Mesothelial cell of epicardium (in vitro differentiated cells): ENCODE results near the gene C19orf38. TPM values are rescaled to one million over a fixed set of nuclear protein-coding genes. Genes with fewer than 3 reads are reported as not detected.
A peak's percentile ranks its signal among the peaks of the same experiment; 100 is the strongest.
"Not testable (repeated sequence)": the region's sequence is repeated elsewhere in the genome, so short reads cannot be mapped to it uniquely, and the experiment has no call there.

Source experiments
- DNase-seq, 2 experiments: peaks; one replicate each; pipeline ENCODE4 v3.0.0; 2021; ENCODE audit warnings: low spot score in 2 of 2; ENCODE audit not compliant: unreplicated experiment in 2 of 2
- H3K27ac Mint-ChIP-seq: 2 replicates; pipeline ENCODE4 v1.8.0; 2021; ENCODE audit warnings: mixed read lengths
- H3K27me3 Mint-ChIP-seq: 2 replicates; pipeline ENCODE4 v1.8.0; 2021; ENCODE audit warnings: low read depth, mixed read lengths
- H3K36me3 Mint-ChIP-seq: 2 replicates; pipeline ENCODE4 v1.8.0; 2021; ENCODE audit warnings: mixed read lengths
- H3K4me1 Mint-ChIP-seq: 2 replicates; pipeline ENCODE4 v1.8.0; 2021; ENCODE audit warnings: mixed read lengths
- H3K4me3 Mint-ChIP-seq: 2 replicates; pipeline ENCODE4 v1.8.0; 2021; ENCODE audit warnings: mild to moderate bottlenecking, moderate library complexity, mixed read lengths
- H3K9me3 Mint-ChIP-seq: 2 replicates; pipeline ENCODE4 v1.8.0; 2021; ENCODE audit warnings: mixed read lengths
- CTCF ChIP-seq: fragments of 200-600 bp; sonication (generic); IDR thresholded peaks from one replicate; pipeline ENCODE4 v1.5.0; 2021; ENCODE audit warnings: antibody characterized with exemption; ENCODE audit not compliant: unreplicated experiment
- total RNA-seq: library from RNA; stranded (reverse); gene quantifications from 3 replicates; pipeline ENCODE4 v1.2.1, GENCODE V29; 2021

The C19orf38 gene
- total RNA-seq, 1 donor from 2014 or later, result 2.3 TPM

GRCh38 chr19:10871711-10872545, 23.7 kb downstream of the C19orf38 start:
- Mint-ChIP-seq H3K4me1 (peaks cover 15% of the 10 kb centered on the region), H3K9me3 (no peaks in the 10 kb centered on the region), H3K27me3 (no peaks in the 10 kb centered on the region), H3K36me3 (no peaks in the 10 kb centered on the region), H3K4me3 (peak overlapping the region; percentile 85), H3K27ac (peak overlapping the region; percentile 96)
- peak; percentile 33 to 59 for DNase-seq
- peak; percentile 48 for TF ChIP-seq CTCF

GRCh38 chr19:10872546-10873107, 24.4 kb downstream of the C19orf38 start:
- peaks cover 15% of the 10 kb centered on the region for H3K4me1 Mint-ChIP-seq
- H3K9me3 Mint-ChIP-seq, result no peaks in the 10 kb centered on the region
- no peak for DNase-seq
- peak overlapping the region; percentile 85 for H3K4me3 Mint-ChIP-seq
- TF ChIP-seq CTCF, result peak; percentile 0
- no peaks in the 10 kb centered on the region for H3K36me3 Mint-ChIP-seq
- H3K27me3 Mint-ChIP-seq, result no peaks in the 10 kb centered on the region
- peak overlapping the region; percentile 96 for H3K27ac Mint-ChIP-seq

GRCh38 chr19:10874024-10874423, 25.8 kb downstream of the C19orf38 start:
- Mint-ChIP-seq H3K36me3 (no peaks in the 10 kb centered on the region), H3K4me3 (peak overlapping the region; percentile 42)
- no peak for DNase-seq

GRCh38 chr19:10876459-10877240, 28.4 kb downstream of the C19orf38 start:
- Mint-ChIP-seq H3K27me3 (no peaks in the 10 kb centered on the region), H3K4me1 (peaks cover 10% of the 10 kb centered on the region), H3K9me3 (no peaks in the 10 kb centered on the region), H3K27ac (no peak overlapping the region), H3K36me3 (no peaks in the 10 kb centered on the region), H3K4me3 (no peak overlapping the region)
- TF ChIP-seq CTCF, result no peak
- DNase-seq, result no peak

More at GRCh38 chr19:10874024-10874423, 25.8 kb downstream of the C19orf38 start:
- Mint-ChIP-seq H3K27me3 (no peaks in the 10 kb centered on the region), H3K27ac (no peak overlapping the region), H3K4me1 (peaks cover 15% of the 10 kb centered on the region), H3K9me3 (no peaks in the 10 kb centered on the region)
- no peak for TF ChIP-seq CTCF

GRCh38 chr19:10877608-10878007, 29.4 kb downstream of the C19orf38 start:
- not testable (repeated sequence) for H3K27me3 Mint-ChIP-seq, H3K4me1 Mint-ChIP-seq, H3K27ac Mint-ChIP-seq, H3K9me3 Mint-ChIP-seq, H3K36me3 Mint-ChIP-seq, DNase-seq, H3K4me3 Mint-ChIP-seq
